GM18861 (cell line): ENCODE measurements around the gene NHEJ1.

ENCODE experiments used
- ATAC-seq: cut with Tn5 transposase; IDR thresholded peaks from one replicate; pipeline ENCODE4 v1.9.1; 2021; ENCODE audit not compliant: unreplicated experiment

NHEJ1 gene

DNA sequence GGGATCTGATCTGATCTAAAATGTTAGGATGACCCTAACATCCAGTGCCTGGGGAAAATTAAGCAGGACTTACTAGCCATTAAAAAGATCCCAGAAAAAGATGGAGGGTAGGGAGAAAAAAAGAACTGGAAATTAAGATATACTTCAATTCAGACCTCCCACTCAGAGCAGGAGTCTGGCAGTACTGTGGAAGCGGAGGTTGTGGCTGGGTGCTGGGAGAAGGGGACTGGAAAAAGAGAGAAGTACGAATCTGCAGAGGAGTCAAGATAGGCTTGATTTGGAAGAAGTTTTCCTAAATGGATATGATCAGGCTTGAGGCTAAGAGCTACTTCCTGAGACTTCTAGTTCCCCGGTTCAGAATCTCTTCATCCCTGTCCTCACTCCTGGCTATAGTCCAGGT, 66.4 kb downstream of the NHEJ1 start:
- ATAC-seq: no peak

DNA sequence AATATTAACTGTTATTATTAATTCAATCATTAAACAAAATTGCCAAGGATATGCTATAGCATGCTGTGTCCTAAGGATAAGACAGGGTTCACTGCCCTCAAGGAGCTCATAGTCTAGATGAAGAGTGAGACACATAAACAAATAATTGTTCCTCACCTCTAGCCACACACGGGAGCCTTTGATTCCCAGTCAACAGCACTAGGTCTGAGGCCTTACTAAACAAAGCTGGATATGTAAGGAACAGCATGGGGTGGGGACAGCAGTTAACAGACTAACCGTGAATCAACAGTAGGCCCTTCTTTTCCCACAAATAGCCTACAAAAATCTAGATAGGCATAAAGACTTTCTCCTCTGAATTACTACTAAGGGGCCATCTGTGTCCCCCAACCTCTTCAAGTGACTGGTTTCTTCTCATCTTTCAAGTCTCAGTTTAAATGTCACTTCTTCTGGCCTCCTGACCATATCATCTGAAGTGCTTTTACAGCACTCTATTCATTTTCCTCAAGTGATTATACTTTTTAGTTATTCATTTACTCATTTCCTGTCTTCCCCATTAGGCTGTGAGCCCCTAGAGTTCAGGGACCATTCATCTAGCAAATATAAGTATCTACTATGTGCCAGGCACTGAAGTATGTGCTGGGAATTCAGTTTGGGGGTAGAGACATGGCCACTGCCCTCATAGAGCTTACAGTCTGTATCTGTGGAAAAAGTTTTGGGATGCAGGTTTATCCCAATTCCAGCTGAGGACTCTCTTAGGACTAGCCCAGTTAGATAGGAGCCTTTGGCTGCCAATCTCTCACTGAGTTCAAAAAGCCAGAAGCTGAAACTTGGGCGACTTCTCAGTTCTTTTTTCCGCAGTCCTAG, 69.9 kb downstream of the NHEJ1 start:
- ATAC-seq: no peak

DNA sequence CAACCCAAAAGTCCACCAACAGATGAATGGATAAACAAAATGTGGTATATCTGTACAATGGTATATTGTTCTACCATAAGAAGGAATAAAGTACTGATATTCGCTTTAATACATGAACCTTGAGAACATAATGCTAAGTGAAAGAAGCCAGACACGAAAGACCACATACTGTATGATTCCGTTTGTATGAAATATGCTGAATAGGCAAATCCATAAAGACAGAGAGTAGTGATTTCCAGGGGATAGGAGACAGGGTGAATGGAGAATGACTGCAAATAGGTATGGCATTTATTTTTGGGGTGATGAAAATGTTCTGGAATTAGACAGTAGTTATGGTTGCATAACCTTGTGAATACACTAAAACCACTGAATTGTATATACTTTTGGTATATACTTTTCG, 71.3 kb downstream of the NHEJ1 start:
- ATAC-seq: no peak

DNA sequence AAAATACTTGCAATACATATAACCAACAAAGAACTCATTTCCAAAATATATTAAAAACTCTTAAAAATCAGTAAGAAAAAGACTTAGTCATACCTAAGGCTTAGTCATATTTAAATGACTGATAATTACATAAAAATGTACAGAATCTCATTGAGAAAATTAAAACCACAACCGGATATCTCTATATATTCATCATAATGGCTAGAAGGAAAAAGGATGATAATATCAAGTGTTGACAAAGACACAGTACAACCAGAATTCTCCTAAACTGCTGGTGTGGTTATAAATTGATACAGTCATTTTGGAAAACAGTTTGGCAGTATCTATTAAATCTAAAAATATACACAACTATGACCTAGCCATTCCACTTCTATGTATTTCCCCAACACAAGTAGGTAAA, 72.8 kb downstream of the NHEJ1 start:
- no peak for ATAC-seq

DNA sequence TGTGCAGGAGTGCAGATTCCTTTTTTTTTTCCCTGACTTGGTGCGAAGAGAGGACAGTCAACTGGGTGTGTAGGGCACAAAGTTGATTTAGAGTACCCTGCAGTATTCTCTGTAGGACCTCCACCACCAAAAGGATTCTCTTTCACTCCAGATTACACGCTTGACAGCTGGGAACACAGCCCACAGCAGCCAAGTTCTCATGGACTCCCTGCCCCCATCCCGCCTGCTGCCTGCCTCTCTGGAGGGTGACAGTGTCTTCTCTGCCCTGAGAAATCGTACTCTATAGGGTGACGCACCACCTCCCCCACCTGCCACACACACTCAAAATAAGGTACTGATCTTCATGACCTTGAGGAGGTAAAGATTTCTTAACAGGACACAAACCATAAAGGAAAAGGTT, 73.3 kb downstream of the NHEJ1 start:
- no peak for ATAC-seq

DNA sequence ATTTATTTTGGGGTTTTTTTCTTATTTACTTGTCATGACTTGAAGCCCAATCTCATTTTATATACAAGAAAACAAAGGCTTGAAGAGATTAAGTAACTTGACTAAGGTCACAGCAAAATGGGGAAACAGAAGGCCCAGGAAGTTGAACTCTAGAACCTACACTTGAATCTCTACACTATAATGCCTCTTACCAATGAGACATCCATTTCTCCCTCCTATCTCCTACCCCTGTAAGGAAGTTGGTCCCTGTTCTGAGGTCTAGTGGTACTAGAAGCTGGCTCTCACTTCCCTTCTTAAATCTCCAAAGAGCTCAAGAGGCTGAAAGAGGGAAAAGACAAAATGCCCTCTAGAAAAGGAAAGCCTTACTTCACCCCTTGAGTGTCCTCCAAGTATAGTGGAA, 74.4 kb downstream of the NHEJ1 start:
- ATAC-seq: no peak

DNA sequence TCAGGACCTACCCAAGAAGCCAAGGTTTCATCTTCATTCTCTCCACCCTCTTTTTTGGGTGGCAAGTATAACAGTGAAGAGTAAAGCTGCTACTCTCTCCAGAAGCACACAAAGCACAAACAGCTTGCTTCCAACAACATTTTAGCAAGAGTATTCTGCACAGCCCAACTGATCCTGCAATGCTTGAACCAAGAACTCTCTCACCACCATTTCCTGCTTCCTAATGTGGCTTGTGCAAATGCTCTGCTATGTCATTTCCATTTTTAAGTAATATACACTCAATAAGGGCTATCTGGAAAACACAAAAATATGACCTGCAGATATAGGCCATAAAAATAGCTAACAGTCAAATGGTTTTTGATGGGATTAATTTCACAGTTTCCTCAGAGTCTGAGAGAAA, 75.8 kb downstream of the NHEJ1 start:
- no peak for ATAC-seq

DNA sequence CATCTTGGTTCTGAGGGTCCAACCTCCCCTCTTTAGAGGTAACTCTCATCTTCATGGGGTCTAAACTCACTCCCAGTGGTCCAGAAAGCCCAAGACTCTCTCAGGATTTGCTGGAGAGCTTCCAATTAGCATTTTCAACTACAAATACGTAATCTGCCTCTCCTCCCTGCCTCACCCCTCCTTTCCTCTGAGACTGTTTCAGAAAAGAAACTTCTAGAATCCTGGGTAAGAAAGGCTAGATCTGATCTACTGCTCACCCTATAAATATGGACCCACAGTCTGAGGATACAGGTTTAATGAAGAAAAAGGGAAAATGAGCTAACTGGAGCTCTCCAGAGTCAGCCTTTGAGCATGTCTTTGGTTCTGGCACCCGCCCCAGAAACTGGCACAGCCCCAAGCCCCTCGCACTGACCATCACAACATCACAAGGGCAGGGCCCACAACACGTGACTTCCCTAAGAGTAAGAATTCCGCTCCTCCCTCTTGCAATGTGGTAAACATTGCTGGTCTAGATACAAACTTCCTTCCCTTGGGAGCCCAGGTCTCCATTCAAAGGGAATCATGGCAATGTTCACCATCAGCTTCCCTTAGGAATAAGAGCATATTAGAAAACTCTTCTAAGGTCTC, 78.2 kb downstream of the NHEJ1 start:
- ATAC-seq: no peak

DNA sequence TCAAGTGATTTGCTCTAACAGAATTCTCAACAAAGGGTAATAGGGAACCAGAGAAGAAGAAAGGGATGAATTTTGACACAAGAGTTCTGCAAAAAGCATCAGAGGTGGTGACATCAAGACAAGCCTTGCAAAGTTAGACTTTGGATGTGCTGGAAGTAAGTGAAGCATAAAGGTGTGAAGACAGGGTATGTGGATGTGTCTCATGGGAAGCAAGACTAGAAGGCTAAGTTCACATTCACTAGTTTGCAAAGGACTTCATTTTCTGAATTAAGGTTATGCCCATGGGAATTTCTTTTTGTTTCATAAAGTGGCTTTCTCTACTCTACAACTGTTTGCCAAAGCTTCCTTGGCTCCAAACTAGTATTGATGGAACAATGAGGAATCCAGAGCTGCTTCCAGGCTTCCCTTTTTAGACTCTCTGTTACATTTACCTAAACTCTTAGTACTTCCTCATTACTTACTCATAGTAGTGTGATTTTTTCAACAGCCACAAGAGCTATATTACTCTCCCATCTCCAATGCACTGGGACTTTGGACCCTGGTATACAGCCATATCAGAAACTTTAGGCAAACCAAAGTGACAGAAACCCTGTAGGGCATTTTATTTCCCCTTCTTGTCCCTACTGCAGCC, 78.8 kb downstream of the NHEJ1 start:
- ATAC-seq: no peak

DNA sequence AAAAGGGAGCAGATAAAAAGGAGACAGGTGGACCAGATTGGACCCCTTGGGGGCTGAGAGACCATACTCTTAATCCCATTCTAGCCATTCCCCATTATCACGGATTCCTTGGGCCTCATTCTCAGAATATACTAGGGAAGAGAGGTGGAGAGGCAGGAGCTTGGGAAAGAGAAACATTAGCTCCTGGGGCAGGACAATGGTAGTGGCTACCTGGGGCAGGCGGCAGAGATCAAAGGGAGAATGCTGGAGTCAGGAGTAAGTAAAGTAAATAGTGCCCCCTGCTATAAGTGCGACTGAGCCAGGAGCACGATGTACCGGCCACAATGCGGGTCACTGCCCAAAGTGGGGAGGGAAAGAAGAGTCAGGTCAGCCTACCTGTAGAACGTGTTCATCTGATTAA, 79.5 kb downstream of the NHEJ1 start:
- ATAC-seq: no peak

DNA sequence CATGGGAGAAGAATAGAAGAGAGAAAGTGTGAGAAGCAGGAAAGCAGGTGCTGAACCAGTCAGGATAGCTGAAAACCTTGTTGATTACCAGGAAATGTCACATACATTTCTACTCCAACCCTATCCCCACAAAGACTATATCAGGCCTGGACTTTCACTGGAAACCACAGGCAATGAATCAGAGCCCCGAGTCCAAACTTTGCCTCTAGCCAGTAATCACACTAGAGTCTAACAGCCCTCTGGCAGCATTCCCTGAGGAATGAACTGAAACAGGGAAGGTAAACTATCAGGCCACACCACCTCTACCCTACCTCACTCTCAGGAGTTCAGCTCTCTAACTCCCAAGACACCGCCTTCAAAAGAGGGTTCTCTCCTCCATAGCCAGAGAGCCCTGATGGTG, 81.2 kb downstream of the NHEJ1 start:
- no peak for ATAC-seq

DNA sequence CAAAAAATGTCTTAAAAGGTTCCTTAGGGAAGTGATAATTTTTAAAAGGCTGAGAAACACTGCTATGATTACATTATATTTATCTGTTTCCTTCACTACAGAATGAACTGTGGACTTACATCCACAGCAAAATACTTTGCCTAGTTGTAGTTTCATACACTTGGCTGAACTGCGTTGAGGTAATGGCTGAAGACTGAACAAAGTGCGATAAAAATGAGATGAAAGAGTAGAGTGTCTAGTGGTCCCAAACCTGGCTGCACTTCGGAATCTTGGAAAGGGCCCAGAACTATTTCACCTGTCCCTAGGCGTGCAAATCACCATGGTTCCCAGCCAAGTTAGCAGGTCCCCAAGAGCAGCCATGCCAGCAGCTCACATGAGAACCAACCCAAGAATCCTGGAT, 81.7 kb downstream of the NHEJ1 start:
- no peak for ATAC-seq

DNA sequence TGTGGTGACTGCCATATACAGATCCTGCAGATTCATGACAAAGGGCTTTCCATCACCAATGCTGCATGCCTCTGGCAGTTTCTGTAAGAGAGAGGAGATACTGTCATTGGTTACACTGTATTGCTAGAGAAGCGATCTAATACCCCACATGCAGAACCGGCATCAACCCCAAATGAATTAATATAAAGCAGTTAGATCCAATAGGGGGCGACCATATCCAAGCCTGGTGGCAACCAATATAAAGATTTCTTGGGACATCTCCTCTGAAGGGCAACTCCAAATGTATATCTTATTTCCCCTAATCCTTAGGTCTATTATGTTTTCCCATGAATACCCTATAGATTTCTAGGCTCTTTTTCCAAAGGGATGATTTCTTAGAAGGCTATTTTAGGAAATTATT, 82.5 kb downstream of the NHEJ1 start:
- ATAC-seq: no peak

DNA sequence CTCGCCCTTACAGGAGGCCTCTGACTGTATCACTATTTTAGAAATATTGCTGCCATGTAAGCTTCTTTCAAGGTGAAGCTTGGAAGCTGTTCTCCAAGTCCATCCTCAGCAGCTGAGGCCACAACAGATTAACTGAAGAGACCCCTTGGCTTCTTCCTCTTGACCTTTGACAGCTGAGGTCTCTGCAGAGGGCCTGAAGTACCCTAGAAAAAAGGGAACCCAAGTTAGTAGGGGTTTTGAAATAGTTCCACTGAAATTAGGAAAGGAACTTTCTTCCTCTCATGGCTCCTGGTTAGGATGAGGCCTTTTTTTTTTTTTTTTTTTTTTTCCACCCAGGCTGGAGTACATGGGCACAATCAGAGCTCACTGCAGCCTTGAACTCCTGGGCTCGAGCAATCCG, 84.4 kb downstream of the NHEJ1 start:
- no peak for ATAC-seq

DNA sequence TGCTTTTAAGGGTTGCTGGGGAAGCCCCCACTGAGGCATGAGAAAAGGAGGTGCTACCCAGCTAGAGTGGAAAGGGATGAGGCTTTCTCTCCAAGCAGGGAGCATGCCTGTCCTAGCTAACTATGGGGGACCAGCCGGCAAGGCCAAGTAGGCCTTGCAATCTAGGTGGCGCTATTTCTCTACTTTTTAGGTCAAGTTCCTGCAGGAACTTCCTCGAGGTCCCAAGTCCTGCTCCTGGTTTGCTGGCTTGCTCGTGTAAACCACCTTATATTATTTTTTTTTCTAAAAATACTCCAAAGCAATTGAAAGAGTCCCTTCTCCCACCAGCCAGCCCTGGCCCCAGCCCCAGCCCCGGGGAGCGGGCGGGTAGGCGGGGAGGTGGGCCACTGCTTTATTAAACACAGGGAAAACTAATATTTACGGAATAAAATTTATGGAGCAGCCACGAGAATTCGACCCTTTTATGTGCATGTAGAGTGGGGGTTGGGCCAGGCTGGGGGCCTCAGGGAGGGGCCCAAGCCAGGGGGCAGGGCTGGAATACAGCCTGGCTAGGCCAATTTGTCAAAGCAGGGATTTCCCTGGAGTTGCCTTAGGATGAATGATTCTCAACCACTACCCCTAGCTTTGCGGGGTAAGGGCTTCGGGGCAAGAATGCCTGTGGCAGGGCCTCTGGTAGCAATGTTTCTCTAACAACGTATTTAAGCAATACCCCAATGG, 87.0 kb downstream of the NHEJ1 start:
- no peak for ATAC-seq

DNA sequence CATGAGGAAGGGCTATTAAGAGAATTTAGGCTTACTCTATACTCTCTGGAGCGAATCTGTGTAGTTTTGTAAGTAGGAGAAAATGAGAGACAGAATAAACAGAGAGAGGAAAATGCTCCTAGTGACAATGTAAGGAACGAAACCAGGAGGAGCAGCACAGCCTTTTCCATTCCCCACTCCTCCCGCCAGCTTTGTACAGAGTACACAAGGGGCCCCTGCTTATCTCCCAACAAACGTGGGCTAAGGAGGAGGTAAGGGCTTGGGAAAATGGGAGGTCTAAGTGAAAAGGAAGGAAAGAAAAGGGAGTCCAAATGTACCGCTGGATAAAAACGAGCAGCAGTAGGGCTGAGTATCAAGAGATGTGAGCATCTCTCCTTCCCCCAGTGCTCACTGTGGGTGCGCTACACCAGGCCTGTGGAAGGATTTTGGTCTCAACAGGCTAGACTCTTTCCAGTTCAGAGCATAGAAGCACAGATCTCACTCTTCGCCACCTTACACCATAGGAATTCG, 87.8 kb downstream of the NHEJ1 start:
- no peak for ATAC-seq

DNA sequence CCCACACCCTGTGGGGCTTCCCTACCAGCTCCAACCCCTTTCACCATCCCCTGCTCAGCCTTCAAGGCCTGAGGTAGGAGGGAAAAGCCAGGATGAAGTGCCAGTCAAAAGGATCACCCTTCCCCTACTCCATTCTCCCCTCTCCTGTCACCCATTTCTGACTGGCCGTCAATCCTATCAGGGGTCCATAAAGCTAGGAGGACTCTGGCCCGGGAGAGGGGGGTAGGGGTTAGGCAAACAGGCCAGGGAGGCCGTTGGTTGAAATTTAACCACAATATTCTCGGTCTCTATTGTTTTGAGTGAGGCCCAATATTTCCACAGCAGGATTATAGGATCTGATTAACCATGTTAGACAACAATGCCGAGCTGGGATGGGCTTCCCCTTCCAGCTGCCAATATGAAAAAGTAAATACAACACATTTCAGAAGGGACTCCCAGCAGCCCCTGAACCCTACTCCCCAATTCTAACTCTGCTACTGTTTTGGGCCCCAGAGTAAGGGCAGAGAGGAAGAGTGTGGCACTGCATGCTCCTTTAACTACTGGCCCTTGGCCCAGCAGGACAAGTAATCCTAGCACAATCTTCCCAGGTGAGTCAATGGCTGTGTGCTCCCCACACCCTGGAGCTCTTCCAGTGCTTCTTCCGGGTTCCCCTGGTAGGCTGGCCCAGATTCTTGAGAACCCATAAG, 89.3 kb downstream of the NHEJ1 start:
- no peak for ATAC-seq

DNA sequence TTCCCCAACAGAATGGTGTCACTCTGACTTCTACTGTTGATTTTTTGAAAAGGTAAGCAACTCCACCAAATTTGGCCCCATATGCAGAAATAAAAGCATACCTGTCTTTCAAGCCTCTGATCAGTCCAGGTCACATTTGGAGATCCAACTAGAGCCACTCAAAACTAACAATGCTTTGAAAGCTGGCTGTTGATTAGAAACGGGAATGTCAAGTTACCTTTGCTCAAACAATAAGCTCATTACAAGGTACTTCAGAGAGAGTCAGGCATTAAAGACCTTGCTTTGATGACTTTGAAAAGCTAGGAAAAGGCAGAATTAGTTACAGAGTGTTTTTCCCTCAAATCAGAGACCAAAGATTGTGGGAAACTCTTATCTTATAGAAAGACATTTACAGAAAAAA, 95.1 kb downstream of the NHEJ1 start:
- ATAC-seq: no peak

DNA sequence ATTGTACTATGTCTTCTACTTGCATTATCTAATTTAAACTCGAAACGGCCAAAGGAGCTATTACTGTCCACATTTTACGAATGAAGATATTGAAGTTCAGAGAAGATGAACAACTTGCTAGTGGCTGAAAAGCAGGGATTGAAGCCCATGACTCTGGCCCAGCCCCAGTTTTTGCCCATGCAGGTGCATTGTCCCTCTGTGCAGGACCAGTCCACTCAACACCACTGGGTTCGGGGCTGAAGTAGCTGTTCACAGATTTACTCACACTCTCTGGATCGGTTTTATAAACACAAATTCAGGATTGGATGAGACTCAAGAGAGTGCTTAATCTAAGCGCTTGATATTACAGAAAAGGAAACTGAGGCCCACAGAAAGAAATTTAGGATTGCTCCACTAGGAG, 98.5 kb downstream of the NHEJ1 start:
- no peak for ATAC-seq

DNA sequence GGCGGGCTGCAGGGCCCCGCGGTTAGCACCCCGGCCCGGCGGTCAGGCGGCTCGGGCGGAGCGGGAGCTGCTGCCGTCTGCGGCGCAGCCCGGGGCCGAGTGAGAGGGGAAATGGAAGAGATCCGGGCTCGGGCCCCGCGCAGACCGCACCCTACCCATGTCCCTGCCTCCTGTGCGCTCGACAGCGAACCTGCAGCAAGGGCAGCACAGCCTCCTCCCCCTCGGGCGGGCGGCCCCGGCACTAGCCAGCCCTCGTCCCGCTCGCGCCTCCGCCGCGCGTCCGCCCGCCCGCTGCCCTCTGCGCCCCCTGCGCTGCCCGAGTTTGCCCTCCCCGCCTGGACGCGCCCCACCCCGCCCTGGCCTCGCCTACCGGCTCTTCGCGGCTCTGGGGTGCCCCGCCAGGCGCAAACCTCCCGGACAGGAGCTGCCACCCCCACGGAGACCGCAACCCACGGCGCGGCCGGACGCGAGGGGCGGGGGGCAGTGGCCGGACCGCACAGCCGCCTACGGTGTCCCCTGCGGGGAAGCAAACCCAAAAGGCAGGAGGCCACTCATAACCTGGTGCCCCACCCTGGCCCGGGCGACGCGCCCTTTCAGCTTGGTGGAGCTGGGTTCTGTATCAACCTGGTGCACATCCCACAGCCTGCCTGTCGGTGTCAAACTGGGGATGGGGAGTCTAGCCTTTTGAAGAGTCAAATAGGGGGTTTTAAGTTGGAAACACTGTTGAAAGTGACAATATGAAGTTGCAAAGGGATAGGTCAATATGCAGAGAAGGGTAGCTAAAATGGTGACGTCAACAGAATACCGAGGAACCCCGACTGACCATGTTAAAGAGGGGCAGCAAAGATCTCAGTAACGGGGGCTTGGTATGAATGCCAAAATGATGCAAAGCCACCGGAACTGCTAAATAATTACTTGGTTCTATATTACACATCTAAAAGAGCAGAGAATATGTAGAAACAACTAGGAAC, 99.5 kb downstream of the NHEJ1 start, which contains the start of gene IHH:
TSS of gene IHH (minus strand) at position 101 of the 971 bp plus-strand sequence. CDS start 454 bp downstream, outside the sequence.
- ATAC-seq: no peak
